Measurements from ENCODE around the gene AQP9. TPM values are rescaled to one million over a fixed set of nuclear protein-coding genes. Genes with fewer than 3 reads are reported as not detected.
"Not testable (repeated sequence)": the region's sequence is repeated elsewhere in the genome, so short reads cannot be mapped to it uniquely, and the experiment has no call there.

The AQP9 gene
- total RNA-seq, 1 donor from 2014 or later = not detected

DNA sequence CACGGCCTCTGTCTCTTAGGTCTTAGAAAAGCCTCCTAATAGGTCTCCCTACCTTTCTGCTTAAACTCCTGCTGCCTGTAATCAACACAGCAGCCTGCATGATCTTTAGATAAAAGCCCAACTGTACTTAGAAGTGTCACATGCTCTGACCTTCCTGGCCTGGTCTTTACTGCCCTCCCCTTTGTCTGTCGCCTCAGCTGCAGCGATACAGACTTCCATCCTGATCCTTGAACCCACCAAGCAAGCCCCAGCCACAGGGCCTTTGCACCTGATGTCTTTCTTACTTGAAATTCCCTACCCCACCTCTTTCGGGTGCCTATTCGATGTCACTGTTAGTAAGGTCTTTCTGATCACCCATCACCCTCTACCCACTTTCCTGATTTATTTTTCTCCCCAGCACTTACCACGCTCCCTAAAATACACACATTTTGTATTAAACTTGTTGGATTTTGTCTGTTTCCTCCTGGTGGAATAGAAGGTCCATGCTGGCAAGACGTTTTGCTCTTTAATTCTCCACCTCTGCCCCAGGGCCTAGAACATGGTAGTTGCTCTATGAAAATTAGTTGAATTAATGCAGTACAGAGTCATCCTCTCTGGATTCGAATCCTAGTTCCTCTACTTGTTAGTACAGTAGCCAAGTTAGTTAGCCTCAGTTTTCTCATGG lies 51.1 kb downstream of the AQP9 start:
- Mint-ChIP-seq H3K9me3 (no peaks in the 10 kb centered on the region), H3K27ac (no peak overlapping the region), H3K4me1 (no peaks in the 10 kb centered on the region), H3K27me3 (ENCODE audit: insufficient read depth, low read depth) (no peaks in the 10 kb centered on the region), H3K4me3 (no peak overlapping the region), H3K36me3 (no peaks in the 10 kb centered on the region)
- Histone ChIP-seq H3K4me2 (no peak overlapping the region), H2AFZ (replicated peaks) (no peak overlapping the region), H3K4me1 (no peaks in the 10 kb centered on the region), H4K20me1 (ENCODE audit: low read depth) (no peaks in the 10 kb centered on the region), H3K4me3 (no peak overlapping the region), H3K79me2 (ENCODE audit: low read depth) (no peaks in the 10 kb centered on the region), H3F3A (ENCODE audit: low read depth) (no peaks in the 10 kb centered on the region), H3K27ac (no peak overlapping the region), H3K36me3 (no peaks in the 10 kb centered on the region), H3K9me3 (ENCODE audit: low read depth) (no peaks in the 10 kb centered on the region), H3K9ac (no peak overlapping the region), H3K27me3 (no peaks in the 10 kb centered on the region)
- no peak for TF ChIP-seq EZH2phosphoT487 (IDR thresholded peaks at IDR 0.05)
- TF ChIP-seq, protein P1, sequence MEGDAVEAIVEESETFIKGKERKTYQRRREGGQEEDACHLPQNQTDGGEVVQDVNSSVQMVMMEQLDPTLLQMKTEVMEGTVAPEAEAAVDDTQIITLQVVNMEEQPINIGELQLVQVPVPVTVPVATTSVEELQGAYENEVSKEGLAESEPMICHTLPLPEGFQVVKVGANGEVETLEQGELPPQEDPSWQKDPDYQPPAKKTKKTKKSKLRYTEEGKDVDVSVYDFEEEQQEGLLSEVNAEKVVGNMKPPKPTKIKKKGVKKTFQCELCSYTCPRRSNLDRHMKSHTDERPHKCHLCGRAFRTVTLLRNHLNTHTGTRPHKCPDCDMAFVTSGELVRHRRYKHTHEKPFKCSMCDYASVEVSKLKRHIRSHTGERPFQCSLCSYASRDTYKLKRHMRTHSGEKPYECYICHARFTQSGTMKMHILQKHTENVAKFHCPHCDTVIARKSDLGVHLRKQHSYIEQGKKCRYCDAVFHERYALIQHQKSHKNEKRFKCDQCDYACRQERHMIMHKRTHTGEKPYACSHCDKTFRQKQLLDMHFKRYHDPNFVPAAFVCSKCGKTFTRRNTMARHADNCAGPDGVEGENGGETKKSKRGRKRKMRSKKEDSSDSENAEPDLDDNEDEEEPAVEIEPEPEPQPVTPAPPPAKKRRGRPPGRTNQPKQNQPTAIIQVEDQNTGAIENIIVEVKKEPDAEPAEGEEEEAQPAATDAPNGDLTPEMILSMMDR (IDR thresholded peaks at IDR 0.05) = no peak
- no peak for TF ChIP-seq EZH2 (IDR thresholded peaks at IDR 0.05)
- no peak for DNase-seq (ENCODE audit: low spot score)

DNA sequence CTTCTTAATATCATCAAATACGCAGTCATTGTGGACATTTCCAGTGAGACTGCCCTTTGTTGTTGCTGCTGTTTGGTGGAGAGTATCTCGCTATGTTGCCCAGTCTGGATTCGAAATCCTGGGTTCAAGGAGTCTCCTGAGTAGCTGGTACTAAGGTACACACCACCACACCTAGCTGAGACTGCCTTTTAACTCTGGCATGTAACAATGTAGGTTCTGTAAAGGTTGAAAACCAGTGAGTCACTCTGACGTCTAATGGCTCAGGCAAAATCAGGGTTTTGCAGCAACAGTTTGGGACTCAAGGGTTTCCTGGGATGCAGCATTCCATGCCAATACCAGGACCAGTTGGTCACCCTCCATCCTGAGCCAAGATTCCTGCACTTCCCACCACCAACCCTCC lies 52.2 kb downstream of the AQP9 start:
- no peak overlapping the region for H3K4me3 ChIP-seq
- no peaks in the 10 kb centered on the region for H3K27me3 Mint-ChIP-seq (ENCODE audit: insufficient read depth, low read depth)
- H3K79me2 ChIP-seq (ENCODE audit: low read depth) = no peaks in the 10 kb centered on the region
- no peak overlapping the region for H3K27ac Mint-ChIP-seq
- H3K4me1 ChIP-seq = no peaks in the 10 kb centered on the region
- no peak overlapping the region for H3K27ac ChIP-seq
- no peak overlapping the region for H3K4me2 ChIP-seq
- H4K20me1 ChIP-seq (ENCODE audit: low read depth) = no peaks in the 10 kb centered on the region
- DNase-seq (ENCODE audit: low spot score) = no peak
- no peaks in the 10 kb centered on the region for H3K4me1 Mint-ChIP-seq
- TF ChIP-seq EZH2 (IDR thresholded peaks at IDR 0.05) (no peak), EZH2phosphoT487 (IDR thresholded peaks at IDR 0.05) (no peak)
- TF ChIP-seq, protein P1 (IDR thresholded peaks at IDR 0.05) = no peak
- no peak overlapping the region for H2AFZ ChIP-seq (replicated peaks)
- no peaks in the 10 kb centered on the region for H3K9me3 ChIP-seq (ENCODE audit: low read depth)
- no peaks in the 10 kb centered on the region for H3K36me3 ChIP-seq
- peaks cover 2% of the 10 kb centered on the region for H3K9me3 Mint-ChIP-seq
- no peaks in the 10 kb centered on the region for H3F3A ChIP-seq (ENCODE audit: low read depth)
- no peak overlapping the region for H3K9ac ChIP-seq
- H3K36me3 Mint-ChIP-seq = no peaks in the 10 kb centered on the region
- H3K4me3 Mint-ChIP-seq = no peak overlapping the region
- H3K27me3 ChIP-seq = no peaks in the 10 kb centered on the region

DNA sequence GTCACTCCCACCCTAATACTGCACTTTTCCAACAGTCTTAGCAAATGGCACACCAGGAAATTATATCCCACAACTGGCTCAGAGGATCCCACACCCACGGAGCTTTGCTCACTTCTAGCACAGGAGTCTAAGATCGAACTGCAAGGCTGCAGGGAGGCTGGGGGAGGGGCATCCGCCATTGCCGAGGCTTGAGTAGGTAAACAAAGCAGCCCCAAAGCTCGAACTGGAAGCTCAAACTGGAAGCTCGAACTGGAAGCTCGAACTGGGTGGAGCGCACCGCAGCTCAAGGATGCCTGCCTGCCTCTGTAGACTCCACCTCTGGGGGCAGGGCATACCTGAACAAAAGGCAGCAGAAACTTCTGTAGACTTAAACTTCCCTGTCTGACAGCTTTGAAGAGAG lies 55.5 kb downstream of the AQP9 start:
- H3K36me3 Mint-ChIP-seq; H4K20me1 ChIP-seq (ENCODE audit: low read depth); DNase-seq (ENCODE audit: low spot score); H3F3A ChIP-seq (ENCODE audit: low read depth); H3K27me3 ChIP-seq; H3K4me1 Mint-ChIP-seq; H3K4me2 ChIP-seq; H3K36me3 ChIP-seq; H3K4me3 ChIP-seq; H3K27ac ChIP-seq; H3K9ac ChIP-seq; H3K4me1 ChIP-seq; H3K9me3 ChIP-seq (ENCODE audit: low read depth); H3K9me3 Mint-ChIP-seq; H3K27ac Mint-ChIP-seq; H3K4me3 Mint-ChIP-seq; H3K79me2 ChIP-seq (ENCODE audit: low read depth); H3K27me3 Mint-ChIP-seq (ENCODE audit: insufficient read depth, low read depth): not testable (repeated sequence)
- H2AFZ ChIP-seq (replicated peaks) = peak overlapping the region; percentile 93

DNA sequence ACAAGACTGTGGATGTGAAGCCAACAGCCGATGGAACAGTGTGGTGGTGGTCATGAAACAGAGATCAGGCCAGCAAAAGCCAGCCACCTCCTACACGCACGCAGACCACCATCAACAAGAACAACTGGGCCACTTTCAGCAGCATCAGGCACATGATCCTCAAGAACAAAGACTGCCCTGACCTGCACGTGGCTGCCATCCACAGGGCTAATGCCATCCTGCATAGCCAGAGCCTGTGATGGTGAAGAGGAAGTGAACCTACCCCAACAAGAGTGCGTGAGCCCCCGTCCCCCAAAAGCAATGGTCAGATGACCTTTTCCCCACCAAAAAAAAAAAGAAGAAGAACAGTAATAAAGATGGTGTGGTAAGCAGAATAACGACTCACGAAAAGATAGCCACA lies 62.6 kb downstream of the AQP9 start:
- Histone ChIP-seq H3F3A (ENCODE audit: low read depth) (no peaks in the 10 kb centered on the region), H3K9ac (no peak overlapping the region), H2AFZ (replicated peaks) (no peak overlapping the region), H3K4me1 (no peaks in the 10 kb centered on the region), H3K4me3 (no peak overlapping the region), H3K27ac (no peak overlapping the region), H4K20me1 (ENCODE audit: low read depth) (no peaks in the 10 kb centered on the region), H3K79me2 (ENCODE audit: low read depth) (no peaks in the 10 kb centered on the region), H3K9me3 (ENCODE audit: low read depth) (no peaks in the 10 kb centered on the region), H3K27me3 (no peaks in the 10 kb centered on the region), H3K36me3 (no peaks in the 10 kb centered on the region), H3K4me2 (no peak overlapping the region)
- Mint-ChIP-seq H3K4me3 (no peak overlapping the region), H3K27ac (no peak overlapping the region), H3K27me3 (ENCODE audit: insufficient read depth, low read depth) (no peaks in the 10 kb centered on the region), H3K4me1 (no peaks in the 10 kb centered on the region), H3K9me3 (peaks cover 4% of the 10 kb centered on the region), H3K36me3 (no peaks in the 10 kb centered on the region)
- TF ChIP-seq EZH2 (IDR thresholded peaks at IDR 0.05) = no peak
- no peak for DNase-seq (ENCODE audit: low spot score)
